ENCODE results near the gene GADD45G.

GADD45G gene

GRCh38 chr9:89604729-89605464, at the start of gene GADD45G:
TSS of gene GADD45G (plus strand) at chr9:89605012. CDS start at chr9:89605122, 110 bp downstream.
- DNase-seq, result peak; percentile 80

GRCh38 chr9:89555036-89555415, 49.8 kb upstream of the GADD45G start:
- DNase-seq, result no peak

GRCh38 chr9:89555451-89556375, 49.1 kb upstream of the GADD45G start:
- DNase-seq, result no peak

GRCh38 chr9:89558196-89558899, 46.5 kb upstream of the GADD45G start:
- no peak for DNase-seq

GRCh38 chr9:89558948-89559347, 45.9 kb upstream of the GADD45G start:
- no peak for DNase-seq

- DNase-seq, result peak; percentile 36
Measured at GRCh38 chr9:89562186-89562814, 42.5 kb upstream of the GADD45G start.

- DNase-seq, result no peak
Measured at GRCh38 chr9:89563571-89564345, 41.1 kb upstream of the GADD45G start.

- no peak for DNase-seq
Measured at GRCh38 chr9:89564346-89564878, 40.4 kb upstream of the GADD45G start.

GRCh38 chr9:89567649-89568048, 37.2 kb upstream of the GADD45G start:
- DNase-seq, result no peak

- no peak for DNase-seq
Measured at GRCh38 chr9:89574309-89574708, 30.5 kb upstream of the GADD45G start.

- DNase-seq, result peak; percentile 27
Measured at GRCh38 chr9:89576404-89576839, 28.4 kb upstream of the GADD45G start.

GRCh38 chr9:89577363-89577762, 27.4 kb upstream of the GADD45G start:
- DNase-seq, result no peak

- DNase-seq, result no peak
Measured at GRCh38 chr9:89579741-89580385, 24.9 kb upstream of the GADD45G start.

GRCh38 chr9:89586311-89586710, 18.5 kb upstream of the GADD45G start:
- no peak for DNase-seq

- no peak for DNase-seq
Measured at GRCh38 chr9:89588271-89588879, 16.4 kb upstream of the GADD45G start.

GRCh38 chr9:89590415-89590814, 14.4 kb upstream of the GADD45G start:
- no peak for DNase-seq

GRCh38 chr9:89591274-89592212, 13.3 kb upstream of the GADD45G start:
- DNase-seq, result no peak

- no peak for DNase-seq
Measured at GRCh38 chr9:89592213-89592815, 12.5 kb upstream of the GADD45G start.

Data from fibroblast of upper back skin (primary cell).